Smooth muscle cell (in vitro differentiated cells): ENCODE results near the gene ZPBP. TPM values are rescaled to one million over a fixed set of nuclear protein-coding genes. Genes with fewer than 3 reads are reported as not detected.

Experiments
- DNase-seq: peaks from one replicate; lab custom pipeline; 2025; ENCODE audit not compliant: unreplicated experiment; lab: John Stamatoyannopoulos, UW
- H2AFZ ChIP-seq: fragments of 200-600 bp; sonication (generic); 2 replicates; pipeline ENCODE4 v1.6.0; 2016; ENCODE audit warnings: antibody characterized with exemption, low read depth, mild to moderate bottlenecking
- H3F3A ChIP-seq: fragments of 200-600 bp; sonication (generic); 2 replicates; pipeline ENCODE4 v1.6.0; 2017; ENCODE audit warnings: antibody characterized with exemption, low read depth
- H3K27ac ChIP-seq: fragments of 200-600 bp; sonication (generic); 2 replicates; pipeline ENCODE4 v1.5.1; 2016; ENCODE audit warnings: low read depth, mild to moderate bottlenecking
- H3K27me3 ChIP-seq: fragments of 200-600 bp; sonication (generic); 2 replicates; pipeline ENCODE4 v1.6.1; 2016; ENCODE audit warnings: low read depth, mild to moderate bottlenecking
- H3K36me3 ChIP-seq: fragments of 200-600 bp; sonication (generic); 2 replicates; pipeline ENCODE4 v1.5.1; 2016; ENCODE audit warnings: low read depth
- H3K4me1 ChIP-seq: fragments of 200-600 bp; sonication (generic); 2 replicates; pipeline ENCODE4 v1.5.1; 2016; ENCODE audit warnings: low read depth
- H3K4me2 ChIP-seq: fragments of 200-600 bp; sonication (generic); 2 replicates; pipeline ENCODE4 v1.6.0; 2016; ENCODE audit warnings: mild to moderate bottlenecking
- H3K4me3 ChIP-seq: fragments of 200-600 bp; sonication (generic); 2 replicates; pipeline ENCODE4 v1.5.1; 2016; ENCODE audit warnings: mild to moderate bottlenecking
- H3K79me2 ChIP-seq: fragments of 200-600 bp; sonication (generic); 2 replicates; pipeline ENCODE4 v1.6.0; 2016; ENCODE audit warnings: low read depth, mild to moderate bottlenecking
- H3K9ac ChIP-seq: fragments of 200-600 bp; sonication (generic); 2 replicates; pipeline ENCODE4 v1.6.0; 2016; ENCODE audit warnings: low read depth
- H3K9me3 ChIP-seq: fragments of 200-600 bp; sonication (generic); replicated peaks from 2 replicates; pipeline ENCODE4 v1.5.1; 2016; ENCODE audit warnings: low read depth
- H4K20me1 ChIP-seq: fragments of 200-600 bp; sonication (generic); 2 replicates; pipeline ENCODE4 v1.6.0; 2016; ENCODE audit warnings: low read depth
- CTCF ChIP-seq: fragments of 200-600 bp; sonication (generic); IDR thresholded peaks from 2 replicates; pipeline ENCODE4 v1.5.1; 2017; ENCODE audit warnings: borderline replicate concordance, mild to moderate bottlenecking, antibody characterized with exemption; ENCODE audit not compliant: insufficient read depth, poor library complexity, severe bottlenecking
- WGBS: methylation state at CpG from one replicate; pipeline ENCODE4 v1.1.7; 2016; ENCODE audit warnings: low lambda C conversion rate; 5-methylcytosine and 5-hydroxymethylcytosine counted together
- polyA plus RNA-seq: library from polyadenylated mRNA; unstranded; fragments of >200 nt; fragmentation: Nextera tagmentation; extraction: Ambion mirVana; gene quantifications from 2 replicates; pipeline ENCODE4 v1.2.1, GENCODE V29; 2016
- total RNA-seq: library from RNA; depleted of rRNA; stranded (reverse); fragments of >200 nt; gene quantifications from 2 replicates; pipeline ENCODE4 v1.2.3, GENCODE V29; 2014

The ZPBP gene
- total and polyA plus RNA-seq, 2 experiments from 2014 or later, result not detected

GRCh38 chr7:49892481-49892880, 200.6 kb downstream of the ZPBP start:
- Histone ChIP-seq H3K27me3 (no peaks in the 10 kb centered on the region), H3K9ac (no peak overlapping the region), H3K4me2 (no peak overlapping the region), H3K4me3 (no peak overlapping the region), H3K79me2 (no peaks in the 10 kb centered on the region), H3K36me3 (no peaks in the 10 kb centered on the region), H2AFZ (no peak overlapping the region), H3K4me1 (peaks cover 6% of the 10 kb centered on the region), H3F3A (no peaks in the 10 kb centered on the region), H3K9me3 (no peaks in the 10 kb centered on the region), H4K20me1 (no peaks in the 10 kb centered on the region), H3K27ac (no peak overlapping the region)
- WGBS, result 85% methylated on average over 2 of the region's 2 CpGs
- no peak for DNase-seq
- no peak for TF ChIP-seq CTCF

Other genes starting within 250 kb of the ZPBP start
- gene IKZF1, start 211.5 kb upstream of the ZPBP start, total RNA-seq, result not detected in 2 replicates
- gene IKZF1, start 211.5 kb upstream of the ZPBP start, polyA plus RNA-seq, result not detected in 2 replicates